Activated CD4-positive, CD25-positive, alpha-beta regulatory T cell treated with anti-CD3 and anti-CD28 coated beads, Interleukin-2, amount 50 U/mL, for 16 hours (primary cell): ENCODE data around the gene GPR132.
"Not testable (repeated sequence)": the region's sequence is repeated elsewhere in the genome, so short reads cannot be mapped to it uniquely, and the experiment has no call there.

Experiments
- DNase-seq: peaks from one replicate; pipeline ENCODE4 v3.0.0-alpha.2; 2020; ENCODE audit warnings: low read depth, low spot score

GPR132 gene

DNA sequence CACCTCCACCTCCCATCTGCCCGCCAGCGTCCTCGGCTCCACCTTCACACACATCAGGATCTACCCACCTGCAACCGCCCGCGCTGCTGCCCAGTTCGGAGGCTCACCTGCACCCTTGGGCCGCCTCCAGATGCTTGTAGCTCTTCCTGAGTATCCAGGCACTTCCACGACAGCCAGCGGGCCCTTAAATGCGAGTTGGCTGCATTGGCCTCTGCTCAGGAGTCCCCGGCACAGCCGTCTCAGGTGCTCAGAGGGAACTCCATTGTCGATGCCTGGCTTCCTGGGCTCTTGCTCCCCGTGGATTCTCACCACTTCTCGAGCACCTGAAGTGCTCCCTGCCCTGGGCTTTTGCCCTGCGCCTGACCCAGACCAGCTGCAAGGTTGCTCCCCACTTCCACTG, 22.4 kb downstream of the GPR132 start:
- DNase-seq, result no peak

DNA sequence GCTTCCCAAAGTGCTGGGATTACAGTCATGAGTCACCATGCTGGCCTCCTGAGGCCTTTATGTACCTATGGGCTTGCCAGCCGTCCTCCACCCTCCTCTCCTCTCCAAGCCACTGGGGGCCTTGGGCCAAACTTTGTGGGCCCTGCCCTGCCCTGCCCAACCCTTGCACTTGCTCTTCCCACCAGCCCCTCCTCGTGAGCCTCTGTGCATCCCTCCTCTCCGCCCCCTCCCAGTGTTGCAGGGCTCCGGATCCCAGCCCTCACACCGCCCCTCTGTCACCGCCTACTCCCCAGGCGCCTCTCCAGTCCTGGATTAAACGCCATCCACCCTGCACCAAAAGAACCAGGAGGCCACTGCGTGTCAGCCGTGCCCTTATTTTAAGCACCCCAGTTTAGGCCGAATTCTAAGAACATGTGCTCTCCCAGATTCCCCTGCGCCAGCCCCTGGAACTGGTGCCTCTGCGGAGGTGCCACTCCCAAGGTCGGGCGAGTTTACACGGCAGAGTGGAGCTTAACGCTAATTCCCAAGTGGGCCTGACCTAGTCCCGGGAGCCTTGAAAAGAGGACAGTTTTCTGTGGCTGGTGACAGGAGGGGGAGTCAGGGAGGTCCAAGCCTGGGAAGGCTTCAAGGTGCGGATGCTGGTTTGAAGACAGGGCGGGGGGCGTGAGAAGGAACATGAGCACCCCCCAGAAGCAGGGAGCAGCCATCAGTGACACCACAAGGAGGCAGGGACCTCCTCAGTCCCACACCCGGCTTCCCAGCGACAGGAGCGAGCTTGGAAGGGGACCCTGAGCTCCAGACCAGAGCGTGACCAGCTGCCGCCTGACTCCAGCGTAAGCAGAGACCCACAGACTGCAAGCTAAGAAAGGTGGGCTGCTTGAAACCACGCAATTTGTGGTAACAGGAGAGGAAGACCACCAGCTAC, 23.1 kb downstream of the GPR132 start:
- DNase-seq, result no peak

GRCh38 chr14:105039458-105040205, 25.6 kb downstream of the GPR132 start:
- no peak for DNase-seq

GRCh38 chr14:105035616-105036015, 29.6 kb downstream of the GPR132 start:
- not testable (repeated sequence) for DNase-seq

GRCh38 chr14:105034315-105035039, 30.8 kb downstream of the GPR132 start:
- no peak for DNase-seq

DNA sequence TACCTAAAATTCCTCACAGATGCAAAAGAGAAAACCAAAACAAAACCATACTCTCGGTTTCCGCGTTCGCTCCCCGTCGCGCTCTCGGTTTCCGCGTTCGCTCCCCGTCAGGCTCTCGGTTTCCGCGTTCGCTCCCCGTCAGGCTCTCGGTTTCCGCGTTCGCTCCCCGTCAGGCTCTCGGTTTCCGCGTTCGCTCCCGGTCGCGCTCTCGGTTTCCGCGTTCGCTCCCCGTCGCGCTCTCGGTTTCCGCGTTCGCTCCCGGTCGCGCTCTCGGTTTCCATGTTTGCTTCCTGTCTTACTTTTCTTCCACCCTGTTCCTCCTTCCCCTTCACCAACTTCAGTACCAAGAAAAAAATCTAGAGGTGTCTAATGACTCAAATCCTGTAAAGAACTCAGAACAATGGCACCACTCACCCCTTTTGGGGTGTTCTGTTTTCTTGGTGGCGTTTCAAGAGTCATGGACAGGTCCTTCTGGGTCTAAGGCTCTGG, 31.8 kb downstream of the GPR132 start:
- not testable (repeated sequence) for DNase-seq

DNA sequence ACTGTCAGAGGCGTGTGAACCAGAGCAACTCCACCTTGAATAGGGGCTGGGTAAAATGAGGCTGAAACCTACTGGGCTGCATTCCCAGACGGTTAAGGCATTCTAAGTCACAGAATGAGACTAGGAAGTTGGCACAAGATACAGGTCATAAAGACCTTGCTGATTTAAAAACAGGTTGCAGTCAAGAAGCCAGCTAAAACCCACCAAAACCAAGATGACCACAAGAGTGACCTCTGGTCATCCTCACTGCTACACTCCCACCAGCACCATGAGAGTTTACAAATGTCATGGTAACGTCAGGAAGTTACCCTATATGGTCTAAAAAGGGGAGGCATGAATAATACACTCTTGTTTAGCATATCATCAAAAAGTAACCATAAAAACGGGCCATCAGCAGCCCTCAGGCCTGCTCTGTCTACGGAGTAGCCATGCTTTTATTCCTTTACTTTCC, 32.8 kb downstream of the GPR132 start:
- DNase-seq, result not testable (repeated sequence)

DNA sequence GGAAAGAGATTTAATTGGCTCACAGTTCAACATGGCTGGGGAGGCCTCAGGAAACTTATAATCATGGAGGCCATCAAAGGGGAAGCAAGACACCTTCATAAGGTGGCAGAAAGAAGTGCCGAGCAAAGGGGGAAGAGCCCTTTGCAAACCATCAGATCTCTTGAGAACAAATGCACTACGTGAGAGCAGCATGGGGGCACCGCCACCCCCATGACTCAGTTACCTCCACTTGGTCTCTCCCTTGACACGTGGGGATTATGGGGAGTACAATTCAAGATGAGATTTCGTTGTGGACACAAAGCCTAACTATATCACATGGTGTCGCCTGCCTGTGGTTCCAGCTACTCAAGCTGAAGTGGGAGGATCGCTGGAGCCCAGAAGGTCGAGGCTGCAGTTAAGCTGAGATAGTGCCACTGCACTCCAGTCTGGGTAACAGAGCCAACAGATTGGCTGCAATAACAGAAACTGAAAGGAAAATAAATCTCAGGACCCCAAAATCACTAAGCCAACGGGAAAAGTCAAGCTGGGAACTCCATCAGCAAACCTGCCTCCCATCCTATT, 34.3 kb downstream of the GPR132 start:
- DNase-seq, result no peak

DNA sequence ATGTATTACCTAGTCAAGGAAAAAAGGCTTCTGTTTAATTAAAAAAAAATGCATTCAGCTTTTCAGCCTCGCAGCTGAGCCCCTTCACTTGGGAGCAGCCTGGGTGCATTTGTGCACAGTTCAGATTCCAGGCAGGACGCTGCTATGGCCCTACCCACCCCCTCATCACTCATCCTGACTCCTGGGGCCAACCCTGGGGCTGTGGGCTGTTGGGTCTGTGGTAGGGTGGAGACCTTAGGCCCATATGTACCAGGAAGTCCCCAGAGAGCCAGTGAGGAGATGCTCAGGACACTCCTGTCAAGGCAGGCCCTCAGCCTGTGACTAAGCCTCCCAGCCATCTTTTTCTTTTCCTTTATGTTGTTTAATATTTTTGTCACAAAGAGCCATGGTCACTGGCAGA, 35.0 kb downstream of the GPR132 start:
- no peak for DNase-seq

DNA sequence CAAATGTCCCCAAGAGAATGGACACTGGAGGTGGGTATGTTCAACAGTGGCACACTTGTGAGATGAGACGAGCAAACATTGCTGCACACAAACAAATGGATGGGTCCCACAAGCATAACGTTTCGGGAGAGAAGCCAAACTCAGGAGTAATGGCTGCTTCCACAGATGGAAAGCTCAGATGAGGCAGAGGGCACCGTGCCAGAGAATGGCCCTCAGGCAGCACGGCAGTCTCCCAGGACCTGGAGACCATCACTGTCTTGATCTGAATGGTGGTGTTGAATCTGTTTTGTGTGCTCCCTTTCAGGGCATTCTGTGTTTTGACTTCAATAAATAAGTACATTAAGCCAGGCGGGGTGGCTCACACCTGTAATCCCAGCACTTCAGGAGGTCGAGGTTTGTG, 35.8 kb downstream of the GPR132 start:
- DNase-seq, result no peak

DNA sequence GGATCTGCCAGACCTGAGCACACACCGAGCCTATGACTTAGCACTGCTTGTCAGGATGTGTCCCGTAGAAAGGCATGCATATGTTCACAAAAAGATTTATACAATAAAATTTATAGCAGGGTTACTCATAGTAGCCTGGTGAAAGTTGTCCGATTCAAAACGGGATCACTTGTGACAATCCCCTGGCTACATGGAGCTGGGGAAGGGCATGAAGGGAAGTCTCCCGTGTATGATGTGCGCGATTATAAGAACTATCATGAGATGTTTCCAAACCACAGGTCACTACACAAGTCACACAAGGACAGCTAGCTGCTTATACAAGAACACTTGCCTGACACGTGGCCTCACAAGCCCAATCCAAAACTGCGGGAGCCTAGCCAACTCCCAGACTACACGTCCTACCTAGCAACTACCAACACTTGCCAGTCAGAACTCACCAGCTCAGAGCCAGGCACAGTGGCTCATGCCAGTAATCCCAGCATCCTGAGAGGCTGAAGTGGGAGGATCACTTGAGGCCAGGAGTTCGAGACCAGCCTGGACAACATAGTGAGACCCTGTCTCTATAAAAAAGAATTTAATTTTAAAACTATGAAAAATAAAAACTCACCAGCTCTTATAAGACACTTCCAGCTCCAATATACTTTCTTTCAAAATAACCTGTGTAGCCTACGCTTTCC, 36.8 kb downstream of the GPR132 start:
- no peak for DNase-seq

DNA sequence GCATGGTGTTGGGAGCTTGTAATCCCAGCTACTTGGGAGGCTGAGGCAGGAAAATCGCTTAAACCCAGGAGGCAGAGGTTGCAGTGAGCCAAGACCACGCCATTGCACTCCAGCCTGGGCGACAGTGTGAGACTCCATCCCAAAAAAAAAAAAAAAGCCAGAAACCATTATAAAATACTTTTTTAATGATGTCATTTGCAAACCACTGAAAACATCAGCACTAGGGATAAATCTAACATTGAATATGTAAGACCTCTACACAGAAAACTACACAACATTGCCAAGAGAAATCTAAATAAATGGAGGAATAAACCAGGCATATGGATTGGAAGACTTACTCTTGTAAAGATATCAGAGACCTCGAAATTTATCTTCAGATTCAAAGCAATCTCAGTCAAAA, 37.5 kb downstream of the GPR132 start:
- not testable (repeated sequence) for DNase-seq

DNA sequence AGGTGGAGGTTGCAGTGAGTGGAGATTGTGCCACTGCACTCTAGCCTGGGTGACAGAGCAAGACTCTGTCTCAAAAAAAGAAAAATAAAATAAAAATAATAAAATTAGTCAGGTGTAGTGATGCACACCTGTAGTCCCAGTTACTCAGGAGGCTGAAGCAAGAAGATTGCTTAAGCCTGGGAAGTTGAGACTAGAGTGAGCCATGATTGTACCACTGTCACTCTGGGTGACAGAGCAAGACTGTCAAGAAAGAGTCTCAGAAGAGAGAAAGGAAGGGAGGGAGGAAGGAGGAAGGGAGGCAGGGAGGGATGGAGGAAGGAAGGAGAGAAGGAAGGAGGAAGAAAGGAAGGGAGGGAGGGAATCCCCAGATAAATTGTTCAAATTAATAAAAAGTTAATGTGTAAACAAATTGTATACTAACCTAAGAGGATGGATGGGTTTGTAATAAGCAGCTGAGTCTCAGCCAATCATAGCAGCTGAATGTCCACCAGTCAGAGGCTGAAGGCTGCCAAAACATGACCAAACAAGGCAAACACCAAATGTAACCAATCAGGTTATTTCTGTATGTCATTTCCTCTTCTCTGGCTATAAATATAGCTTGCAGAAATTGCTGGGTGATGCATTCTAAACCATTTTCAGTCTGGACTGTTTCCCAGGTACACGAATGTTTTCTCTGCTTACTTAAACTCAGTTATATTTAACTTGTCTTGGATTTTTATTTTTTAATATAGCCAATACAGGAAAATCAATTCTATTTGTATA, 38.2 kb downstream of the GPR132 start:
- DNase-seq, result no peak

DNA sequence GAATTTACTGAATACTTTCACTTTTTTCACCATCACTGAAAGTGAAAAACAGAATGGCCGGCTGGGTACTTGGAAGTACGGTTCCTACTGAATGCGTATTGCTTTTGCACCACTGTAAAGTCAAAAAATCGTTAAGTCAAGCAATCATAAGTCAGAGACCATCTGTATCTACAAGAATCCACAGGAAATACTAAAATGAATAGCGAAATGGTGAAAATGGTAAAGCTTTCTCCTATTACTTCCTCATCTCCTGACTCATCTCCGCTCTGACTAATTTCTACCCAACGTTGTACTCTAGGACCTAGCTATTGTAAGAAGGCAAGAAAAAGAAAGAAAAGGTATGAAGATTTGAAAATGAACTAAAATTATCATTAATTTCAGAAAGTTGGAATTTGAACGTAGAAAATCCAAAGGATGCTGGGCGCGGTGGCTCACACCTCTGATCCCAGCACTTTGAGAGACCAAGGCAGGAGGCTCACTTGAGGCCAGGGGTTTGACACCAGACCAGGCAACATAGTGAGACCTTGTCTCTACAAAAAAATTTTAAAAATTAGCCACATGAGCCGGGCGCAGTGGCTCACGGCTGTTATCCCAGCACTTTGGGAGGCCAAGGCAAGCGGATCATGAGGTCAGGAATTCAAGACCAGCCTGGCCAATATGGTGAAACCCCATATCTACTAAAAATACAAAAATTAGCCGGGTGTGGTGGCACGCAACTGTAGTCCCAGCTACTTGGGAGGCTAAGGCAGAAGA, 39.0 kb downstream of the GPR132 start:
- no peak for DNase-seq

DNA sequence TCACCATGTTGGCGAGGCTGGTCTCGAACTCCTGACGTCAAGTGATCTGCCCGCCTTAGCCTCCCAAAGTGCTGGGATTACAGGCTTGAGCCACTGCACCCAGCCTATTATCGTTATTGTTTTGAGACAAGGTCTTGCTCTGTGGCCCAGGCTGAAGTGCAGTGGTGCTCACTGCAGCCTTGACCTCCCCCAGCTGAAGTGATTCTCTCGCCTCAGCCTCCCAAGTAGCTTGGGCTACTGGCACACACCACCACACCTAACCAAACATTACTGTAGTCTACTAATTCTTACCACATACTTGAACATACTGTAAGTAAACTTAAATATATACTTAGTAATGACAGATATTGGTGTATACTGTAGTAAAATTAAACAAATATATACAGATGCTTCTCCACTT, 39.8 kb downstream of the GPR132 start:
- no peak for DNase-seq

GRCh38 chr14:105023791-105024480, 41.3 kb downstream of the GPR132 start:
- no peak for DNase-seq

DNA sequence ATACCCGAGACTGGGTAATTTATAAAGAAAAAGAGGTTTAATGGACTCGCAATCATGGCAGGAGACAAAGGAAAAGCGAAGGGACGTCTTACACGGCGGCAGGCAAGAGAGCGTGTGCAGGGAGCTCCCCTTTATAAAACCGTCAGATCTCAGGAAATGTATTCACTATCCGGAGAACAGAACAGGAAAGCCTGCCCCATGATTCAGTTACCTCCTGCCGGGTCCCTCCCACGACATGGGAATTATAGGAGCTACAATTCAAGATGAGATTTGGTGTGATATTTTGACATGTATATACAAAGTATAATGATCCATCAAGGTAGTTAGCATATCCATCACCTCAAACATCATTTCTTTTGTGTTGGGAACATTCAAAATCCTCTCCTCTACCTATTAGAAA, 42.1 kb downstream of the GPR132 start:
- DNase-seq, result no peak

- no peak for DNase-seq
These were observed 43.0 kb downstream of the GPR132 start for GRCh38 chr14:105022276-105022670.
